Rectal smooth muscle tissue (tissue), 1 donor: ENCODE results near the gene OSBP.

Experiments used
- H3K27ac ChIP-seq: one replicate; pipeline ENCODE4 v1.7.0; 2013; ENCODE audit warnings: low read depth, low read length, inconsistent platforms
- H3K27me3 ChIP-seq: one replicate; pipeline ENCODE4 v1.7.0; 2013; ENCODE audit warnings: low read length; ENCODE audit not compliant: control insufficient read depth, insufficient read depth
- H3K36me3 ChIP-seq: one replicate; pipeline ENCODE4 v1.7.0; 2013; ENCODE audit warnings: low read length; ENCODE audit not compliant: control insufficient read depth, insufficient read depth
- H3K4me1 ChIP-seq: one replicate; pipeline ENCODE4 v1.7.0; 2013; ENCODE audit warnings: low read length; ENCODE audit not compliant: control insufficient read depth, insufficient read depth
- H3K4me3 ChIP-seq: one replicate; pipeline ENCODE4 v1.7.0; 2013; ENCODE audit warnings: low read length
- H3K9ac ChIP-seq: one replicate; pipeline ENCODE4 v1.7.0; 2013; ENCODE audit warnings: low read length

The OSBP gene

GRCh38 chr11:59625703-59626102 is 10.1 kb upstream of the OSBP start:
- Histone ChIP-seq H3K4me1 (no peaks in the 10 kb centered on the region), H3K36me3 (peaks cover 2% of the 10 kb centered on the region), H3K4me3 (no peak overlapping the region)

DNA sequence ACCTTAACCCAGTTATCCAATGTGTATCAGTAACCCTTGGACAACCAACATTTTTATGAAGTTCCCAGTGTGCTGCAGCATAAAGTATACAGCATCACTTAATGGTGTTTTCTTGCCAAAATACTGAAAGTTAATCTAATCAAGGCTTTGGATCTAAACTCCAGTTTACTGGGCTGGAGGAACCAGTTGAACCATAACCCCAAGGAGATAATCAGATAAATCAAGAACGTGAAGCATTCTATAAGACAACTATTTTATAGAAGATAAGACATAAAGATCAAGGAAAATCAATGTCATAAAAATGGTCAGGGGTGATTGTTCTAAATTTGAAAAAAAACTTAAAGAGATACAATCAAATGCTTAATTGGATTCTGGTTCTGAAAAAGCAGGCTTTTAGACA is 2.3 kb upstream of the OSBP start:
- H3K36me3 ChIP-seq, result no peaks in the 10 kb centered on the region
- H3K27me3 ChIP-seq, result no peaks in the 10 kb centered on the region
- no peak overlapping the region for H3K9ac ChIP-seq
- H3K4me1 ChIP-seq, result peaks cover 12% of the 10 kb centered on the region
- no peak overlapping the region for H3K27ac ChIP-seq
- H3K4me3 ChIP-seq, result no peak overlapping the region

More at GRCh38 chr11:59625703-59626102, 10.1 kb upstream of the OSBP start:
- no peak overlapping the region for H3K27ac ChIP-seq
- H3K9ac ChIP-seq, result no peak overlapping the region
- H3K27me3 ChIP-seq, result no peaks in the 10 kb centered on the region

DNA sequence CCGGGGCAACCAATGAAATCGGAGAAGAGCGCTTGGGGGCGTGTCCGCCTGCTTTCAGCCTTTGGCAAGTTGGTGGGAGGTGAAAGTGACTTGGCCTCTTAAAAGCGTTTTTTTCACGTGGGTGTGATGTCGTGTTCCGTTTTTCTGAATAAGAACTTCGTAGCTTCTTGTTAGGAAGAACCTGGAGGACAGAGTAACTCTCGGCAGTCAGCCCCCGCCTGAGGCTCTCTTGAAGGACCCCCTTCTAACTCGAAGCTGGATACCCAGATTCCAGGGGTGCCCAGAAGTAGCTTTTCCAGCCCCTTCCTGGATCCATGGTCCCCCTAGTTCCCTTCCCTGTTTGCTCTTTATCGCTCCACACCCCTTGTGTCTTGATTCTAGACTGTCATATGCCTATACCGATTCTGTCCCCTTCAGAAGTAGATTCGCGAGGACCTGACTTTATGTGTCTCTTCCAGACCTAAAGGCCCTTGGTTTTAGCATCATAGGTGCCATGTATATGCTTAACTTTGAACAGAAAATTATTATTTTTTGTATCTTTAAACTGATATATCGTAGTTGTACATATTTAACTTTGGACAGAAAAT is 915 bp upstream of the OSBP start:
- peak overlapping the region; percentile 91 for H3K9ac ChIP-seq
- H3K4me3 ChIP-seq, result peak overlapping the region; percentile 88
- no peaks in the 10 kb centered on the region for H3K36me3 ChIP-seq
- H3K27me3 ChIP-seq, result no peaks in the 10 kb centered on the region
- H3K4me1 ChIP-seq, result peaks cover 12% of the 10 kb centered on the region
- peak overlapping the region; percentile 98 for H3K27ac ChIP-seq

GRCh38 chr11:59615120-59615636 is 396 bp downstream of the OSBP start:
- Histone ChIP-seq H3K9ac (peak overlapping the region; percentile 90), H3K4me1 (peaks cover 14% of the 10 kb centered on the region), H3K4me3 (peak overlapping the region; percentile 90), H3K27ac (peak overlapping the region; percentile 91), H3K27me3 (no peaks in the 10 kb centered on the region), H3K36me3 (peaks cover 2% of the 10 kb centered on the region)

- H3K4me1 ChIP-seq, result peaks cover 14% of the 10 kb centered on the region
These were observed 1.1 kb downstream of the OSBP start for GRCh38 chr11:59614277-59615119.

DNA sequence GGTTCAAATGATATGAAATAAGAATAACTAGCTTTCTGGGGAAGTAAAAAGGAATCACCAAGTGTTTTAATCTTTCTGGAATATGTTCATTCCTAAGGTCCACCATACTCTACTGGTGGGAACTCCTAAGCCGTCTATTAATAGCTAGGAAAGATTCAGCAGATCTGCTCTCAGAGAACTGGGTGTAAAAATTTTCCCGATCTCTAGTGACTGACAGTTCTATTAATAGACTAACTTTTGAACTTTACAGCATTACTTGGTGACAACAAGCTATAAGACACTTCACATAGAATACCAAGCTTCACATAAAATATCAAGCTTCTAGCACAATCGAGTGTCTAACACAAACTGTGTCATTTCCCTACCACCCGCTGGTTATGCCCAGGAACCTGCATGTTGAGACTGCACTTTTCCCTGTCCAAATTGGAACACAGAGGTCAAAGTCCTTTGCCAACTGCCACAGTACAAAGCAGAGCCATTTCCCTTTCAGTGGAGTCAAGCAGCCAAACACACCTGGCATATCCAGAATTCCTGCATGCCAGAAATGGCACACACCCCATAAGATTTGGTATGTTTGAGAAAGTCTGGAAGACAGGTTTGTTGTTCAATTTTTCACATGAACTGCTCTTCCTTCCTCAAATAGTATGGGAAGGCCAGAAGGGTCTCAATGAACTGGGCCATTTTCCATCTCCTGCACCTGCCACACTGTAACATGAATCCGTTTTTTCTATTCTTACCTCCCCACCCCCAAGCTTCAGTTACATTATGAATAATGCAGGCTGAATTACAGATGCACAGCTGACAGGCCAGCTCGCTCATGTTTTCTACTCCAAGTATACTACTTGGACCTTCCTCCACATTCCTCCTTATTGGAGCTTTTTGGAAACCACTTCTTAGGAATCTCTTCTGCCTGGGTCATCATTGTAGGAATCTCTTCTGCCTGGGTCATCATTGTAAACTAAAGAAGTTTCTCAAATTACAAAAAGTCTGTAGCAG is 3.7 kb downstream of the OSBP start:
- H3K9ac ChIP-seq, result no peak overlapping the region

More at GRCh38 chr11:59614277-59615119, 1.1 kb downstream of the OSBP start:
- Histone ChIP-seq H3K27me3 (no peaks in the 10 kb centered on the region), H3K9ac (peak overlapping the region; percentile 90), H3K36me3 (peaks cover 6% of the 10 kb centered on the region), H3K27ac (peak overlapping the region; percentile 91), H3K4me3 (peak overlapping the region; percentile 90)

GRCh38 chr11:59610289-59610688 is 5.3 kb downstream of the OSBP start:
- peaks cover 28% of the 10 kb centered on the region for H3K36me3 ChIP-seq
- no peak overlapping the region for H3K9ac ChIP-seq
- H3K27ac ChIP-seq, result no peak overlapping the region
- no peaks in the 10 kb centered on the region for H3K27me3 ChIP-seq
- peaks cover 10% of the 10 kb centered on the region for H3K4me1 ChIP-seq
- H3K4me3 ChIP-seq, result no peak overlapping the region

More for the DNA sequence above, 3.7 kb downstream of the OSBP start:
- Histone ChIP-seq H3K27me3 (no peaks in the 10 kb centered on the region), H3K27ac (no peak overlapping the region), H3K36me3 (peaks cover 24% of the 10 kb centered on the region), H3K4me1 (peaks cover 14% of the 10 kb centered on the region), H3K4me3 (no peak overlapping the region)

DNA sequence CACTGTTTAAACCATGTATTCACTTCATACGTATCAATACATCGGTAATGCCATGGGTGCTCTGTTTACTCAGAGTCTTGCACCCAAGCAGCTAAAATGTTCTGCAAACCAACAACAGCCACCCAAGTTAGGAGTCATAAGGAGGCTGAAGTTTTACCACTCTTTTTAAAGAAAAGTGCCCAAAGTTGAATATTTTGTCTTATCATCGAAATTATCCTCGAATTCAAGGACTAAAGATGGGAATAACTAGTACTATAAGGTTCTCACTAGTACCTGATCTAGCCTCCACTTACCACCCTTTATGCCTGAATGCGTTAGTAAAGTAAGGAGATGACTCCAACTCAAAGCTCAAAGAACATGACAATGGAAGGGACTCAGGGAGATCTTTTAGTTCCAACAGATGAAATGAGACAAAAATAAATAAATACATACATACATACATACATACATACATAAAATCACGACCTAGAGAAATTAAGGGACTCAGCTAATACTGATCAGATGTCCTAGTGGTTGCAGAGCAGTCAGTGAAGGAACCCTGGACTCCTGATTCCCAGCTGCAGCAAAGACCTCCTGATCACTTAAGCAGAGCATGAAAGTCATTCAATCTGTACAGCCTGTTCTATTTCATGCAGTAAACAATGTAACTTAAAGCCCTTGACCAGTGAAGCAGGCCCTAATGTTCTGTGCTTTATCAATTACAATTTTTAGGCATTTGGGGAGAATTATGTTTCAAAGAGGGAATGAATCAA is 7.7 kb downstream of the OSBP start:
- Histone ChIP-seq H3K4me3 (no peak overlapping the region), H3K4me1 (peaks cover 2% of the 10 kb centered on the region), H3K27me3 (no peaks in the 10 kb centered on the region), H3K9ac (no peak overlapping the region), H3K27ac (no peak overlapping the region), H3K36me3 (peaks cover 29% of the 10 kb centered on the region)

GRCh38 chr11:59602432-59602831 is 13.1 kb downstream of the OSBP start:
- H3K4me1 ChIP-seq, result no peaks in the 10 kb centered on the region
- H3K27ac ChIP-seq, result no peak overlapping the region
- H3K4me3 ChIP-seq, result no peak overlapping the region
- peaks cover 41% of the 10 kb centered on the region for H3K36me3 ChIP-seq
- H3K9ac ChIP-seq, result no peak overlapping the region
- H3K27me3 ChIP-seq, result no peaks in the 10 kb centered on the region

DNA sequence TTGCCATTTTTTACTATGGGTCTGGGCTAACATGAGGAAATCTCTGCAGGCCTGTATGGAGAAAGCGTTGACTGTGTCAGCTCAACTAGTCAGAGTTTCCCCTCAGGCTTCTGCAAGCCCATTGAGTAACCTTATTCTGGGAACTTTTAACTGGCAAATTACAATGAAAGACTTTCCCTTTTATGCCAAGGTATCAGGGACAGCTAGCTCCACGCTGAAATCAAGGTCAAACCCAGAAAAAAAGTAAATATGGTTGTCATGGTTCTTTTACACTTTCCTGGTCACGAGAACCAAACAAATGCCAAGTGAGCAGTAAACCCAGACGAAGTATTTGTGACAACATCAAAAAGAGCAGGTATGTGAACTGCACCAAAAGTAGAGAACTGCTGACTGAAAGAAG is 13.8 kb downstream of the OSBP start:
- no peak overlapping the region for H3K27ac ChIP-seq
- peaks cover 37% of the 10 kb centered on the region for H3K36me3 ChIP-seq
- H3K9ac ChIP-seq, result no peak overlapping the region

DNA sequence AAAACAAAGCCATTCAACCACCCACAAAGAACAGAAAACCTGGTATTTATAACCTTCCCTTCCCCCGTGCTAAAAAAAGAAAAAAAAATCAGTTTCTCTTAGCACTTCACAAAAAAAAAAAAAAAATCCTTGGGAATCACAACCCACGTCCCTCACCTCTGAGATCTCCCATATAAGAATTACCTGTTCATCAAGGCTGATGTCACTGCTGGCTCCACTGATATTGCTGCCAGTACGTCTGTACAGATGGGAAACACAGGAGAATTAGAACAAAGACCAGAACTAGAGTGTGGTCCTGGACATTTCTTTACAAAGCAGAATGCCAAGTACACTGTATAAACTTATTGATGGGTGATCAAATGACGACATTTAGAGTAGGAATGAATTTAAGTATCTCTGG is 14.9 kb downstream of the OSBP start:
- H3K27me3 ChIP-seq, result no peaks in the 10 kb centered on the region
- peaks cover 34% of the 10 kb centered on the region for H3K36me3 ChIP-seq
- H3K9ac ChIP-seq, result no peak overlapping the region
- no peaks in the 10 kb centered on the region for H3K4me1 ChIP-seq
- H3K4me3 ChIP-seq, result no peak overlapping the region
- no peak overlapping the region for H3K27ac ChIP-seq

More for the DNA sequence above, 13.8 kb downstream of the OSBP start:
- Histone ChIP-seq H3K27me3 (no peaks in the 10 kb centered on the region), H3K4me3 (no peak overlapping the region), H3K4me1 (no peaks in the 10 kb centered on the region)
